HepG2 (cell line): Measurements from ENCODE around the gene GRB7. TPM values are rescaled to one million over a fixed set of nuclear protein-coding genes. Genes with fewer than 3 reads are reported as not detected.

Experiments used
- ARID5B ChIP-seq: IDR thresholded peaks from 2 replicates; pipeline ENCODE4 v1.4.0; 2020; ENCODE audit warnings: mild to moderate bottlenecking, missing genetic modification reagents
- CBFB ChIP-seq: sonication (generic); formaldehyde crosslinking; IDR thresholded peaks from 2 replicates; pipeline ENCODE4 v1.4.0; 2020; ENCODE audit warnings: missing genetic modification reagents
- CREB3 ChIP-seq: sonication (generic); formaldehyde crosslinking; IDR thresholded peaks from 2 replicates; pipeline ENCODE4 v1.5.0; 2020; ENCODE audit warnings: missing genetic modification reagents
- DR1 ChIP-seq: sonication (generic); formaldehyde crosslinking; IDR thresholded peaks from 2 replicates; pipeline ENCODE4 v1.8.0; 2021; ENCODE audit warnings: mild to moderate bottlenecking, missing genetic modification reagents, inconsistent platforms
- DZIP1 ChIP-seq: sonication (generic); formaldehyde crosslinking; IDR thresholded peaks from 2 replicates; pipeline ENCODE4 v1.5.0; 2020; ENCODE audit warnings: mild to moderate bottlenecking, missing genetic modification reagents
- FLYWCH1 ChIP-seq: sonication (generic); formaldehyde crosslinking; IDR thresholded peaks from 2 replicates; pipeline ENCODE4 v1.8.1; 2023; ENCODE audit warnings: mild to moderate bottlenecking, missing genetic modification reagents
- HDAC6 ChIP-seq: fragments of 200-600 bp; sonication (generic); IDR thresholded peaks from 2 replicates; pipeline ENCODE4 v1.7.0; 2017; ENCODE audit warnings: mild to moderate bottlenecking, antibody characterized with exemption, low read length, low read depth
- HNF4G ChIP-seq, 2 experiments: sonication (generic) in 1 of 2; formaldehyde crosslinking in 1 of 2; IDR thresholded peaks; 2 replicates each; pipeline versions ENCODE4 v1.4.0 to v1.6.1; 2011 to 2020; ENCODE audit warnings: borderline replicate concordance in 2 of 2, low read depth in 2 of 2, mild to moderate bottlenecking in 2 of 2, low read length in 1 of 2, missing genetic modification reagents in 1 of 2, moderate library complexity in 1 of 2
- HNRNPH1 ChIP-seq: fragments of 200-400 bp; formaldehyde crosslinking; optimal IDR thresholded peaks from 2 replicates; pipeline ENCODE3; 2017; ENCODE audit warnings: mild to moderate bottlenecking, low read depth, low read length
- JDP2 ChIP-seq: sonication (generic); formaldehyde crosslinking; IDR thresholded peaks from 2 replicates; pipeline ENCODE4 v1.8.1; 2022; ENCODE audit warnings: missing genetic modification reagents, borderline replicate concordance
- MEF2D ChIP-seq: sonication (generic); formaldehyde crosslinking; IDR thresholded peaks from 2 replicates; pipeline ENCODE4 v1.5.1; 2020; ENCODE audit warnings: mild to moderate bottlenecking, missing genetic modification reagents
- PRMT3 ChIP-seq: sonication (generic); formaldehyde crosslinking; IDR thresholded peaks from 2 replicates; pipeline ENCODE4 v1.8.1; 2022; ENCODE audit warnings: low read depth, mild to moderate bottlenecking, moderate library complexity, missing genetic modification reagents, borderline replicate concordance
- SMAD1 ChIP-seq: sonication (generic); formaldehyde crosslinking; IDR thresholded peaks from 2 replicates; pipeline ENCODE4 v1.4.0; 2020; ENCODE audit warnings: missing genetic modification reagents, low read depth, mild to moderate bottlenecking, borderline replicate concordance
- SMARCE1 ChIP-seq: fragments of 450-650 bp; IDR thresholded peaks from 2 replicates; pipeline ENCODE4 v1.6.1; 2017; ENCODE audit warnings: borderline replicate concordance
- SP4 ChIP-seq: sonication (generic); formaldehyde crosslinking; IDR thresholded peaks from 2 replicates; pipeline ENCODE4 v1.8.1; 2023; ENCODE audit warnings: mild to moderate bottlenecking, missing genetic modification reagents
- USF2 ChIP-seq, 2 experiments: sonication (generic) in 1 of 2; formaldehyde crosslinking in 1 of 2; IDR thresholded peaks; 2 replicates each; pipeline versions ENCODE4 v1.5.1 to v1.6.1; 2011 to 2020; ENCODE audit warnings: borderline replicate concordance in 1 of 2, low read depth in 1 of 2, low read length in 1 of 2, mild to moderate bottlenecking in 1 of 2, missing genetic modification reagents in 1 of 2, moderate library complexity in 1 of 2
- ZNF713 ChIP-seq: sonication (generic); formaldehyde crosslinking; IDR thresholded peaks from 2 replicates; pipeline ENCODE4 v1.4.0; 2020; ENCODE audit warnings: mild to moderate bottlenecking, missing genetic modification reagents
- polyA plus RNA-seq, 8 experiments: library from polyadenylated mRNA; depleted of rRNA in 3 of 8; stranded (reverse) in 7 of 8; unstranded in 1 of 8; fragments of >200 nt; fragmentation: Illumina TruSeq in 4 of 8; extraction: Trizol in 4 of 8; gene quantifications; 2 replicates each; pipeline versions ENCODE4 v1.2.1 to v1.2.3, GENCODE V29; 2011 to 2016; ENCODE audit warnings: low read depth in 4 of 8, missing spikeins in 1 of 8, mixed read lengths in 1 of 8; ENCODE audit not compliant: insufficient read depth in 1 of 8
- total RNA-seq, 5 experiments: library from RNA; depleted of rRNA; stranded (reverse); fragments of >200 nt; fragmentation: Illumina TruSeq; extraction: Trizol; gene quantifications; 2 replicates each; pipeline ENCODE4 v1.2.3, GENCODE V29; 2016; ENCODE audit warnings: low read depth in 1 of 5

Gene GRB7
- total and polyA plus RNA-seq, 2 of the 13 experiments (the other 11 are each of a cell fraction or from before 2014, with no cell fraction given), result 60.2 to 77.7 TPM

GRCh38 chr17:39754161-39754957, 16.6 kb downstream of the GRB7 start (continued):
- TF ChIP-seq USF2 (IDR thresholded peaks at IDR 0.05; ENCODE audit: low read depth, low read length) (no peak), USF2 (CRISPR knock-in tag; IDR thresholded peaks at IDR 0.05; ENCODE audit: borderline replicate concordance) (peak; percentile 47; the same call in 1 of the 2 replicates), ZNF713 (CRISPR knock-in tag) (no peak), HDAC6 (no peak), DR1 (0 out of 2 replicates have a peak, but pooled peaks have one; percentile 54), MEF2D (CRISPR knock-in tag) (no peak), SP4 (peak; percentile 83), SMARCE1 (no peak), FLYWCH1 (CRISPR knock-in tag) (no peak), HNRNPH1 (no peak), HNF4G (IDR thresholded peaks at IDR 0.05; ENCODE audit: borderline replicate concordance, low read depth, low read length) (no peak; the same call in 1 of the 2 replicates), HNF4G (CRISPR knock-in tag; IDR thresholded peaks at IDR 0.05; ENCODE audit: borderline replicate concordance, low read depth) (peak; percentile 47; the same call in 1 of the 2 replicates), JDP2 (CRISPR knock-in tag) (no peak; the same call in 1 of the 2 replicates), SMAD1 (CRISPR knock-in tag) (peak; percentile 61; the same call in 1 of the 2 replicates), PRMT3 (CRISPR knock-in tag) (no peak; the same call in 1 of the 2 replicates), ARID5B (CRISPR knock-in tag) (peak; percentile 80), CREB3 (CRISPR knock-in tag) (no peak), DZIP1 (CRISPR knock-in tag) (peak; percentile 68; the same call in 1 of the 2 replicates), CBFB (CRISPR knock-in tag) (peak; percentile 94)
